ENCODE data around the gene OR5L2. TPM values are rescaled to one million over a fixed set of nuclear protein-coding genes. Genes with fewer than 3 reads are reported as not detected.
"Not testable (repeated sequence)": the region's sequence is repeated elsewhere in the genome, so short reads cannot be mapped to it uniquely, and the experiment has no call there.

OR5L2 gene
- total RNA-seq = not detected

- H3K4me1 Mint-ChIP-seq = no peaks in the 10 kb centered on the region
- H3K9me3 Mint-ChIP-seq = peaks cover 5% of the 10 kb centered on the region
- no peaks in the 10 kb centered on the region for H3K27me3 Mint-ChIP-seq
- no peak for ATAC-seq (replicated peaks)
- H3K36me3 Mint-ChIP-seq (ENCODE audit: low read depth) = no peaks in the 10 kb centered on the region
- H3K27ac Mint-ChIP-seq = no peak within 1 kb of the TSS
- H3K4me3 Mint-ChIP-seq = no peak within 1 kb of the TSS
Observed at GRCh38 chr11:55826919-55827318, at the start of gene OR5L2. OR5L2 (plus strand) TSS chr11:55827219; CDS start chr11:55827219, 0 bp downstream.

DNA sequence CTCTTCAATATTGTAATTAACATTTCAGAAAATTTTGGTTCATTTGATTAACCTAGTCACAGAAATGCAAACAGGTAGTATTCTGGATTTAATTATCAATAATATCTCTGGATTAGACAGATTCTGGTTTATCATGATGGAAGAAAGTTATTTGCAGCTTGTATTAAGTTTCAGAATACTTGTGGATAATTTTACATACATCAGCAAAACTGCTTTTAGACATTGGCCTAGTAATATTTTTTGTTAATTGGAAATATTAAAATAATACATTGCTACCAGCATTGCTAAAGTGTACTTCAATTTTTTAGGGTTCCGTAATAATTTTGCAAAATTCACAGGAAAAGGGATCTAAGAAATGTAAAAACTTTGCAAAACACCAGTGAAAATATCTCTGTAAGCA lies 35.4 kb upstream of the OR5L2 start:
- Mint-ChIP-seq H3K9me3 (peaks cover 21% of the 10 kb centered on the region), H3K27ac (no peak overlapping the region)

DNA sequence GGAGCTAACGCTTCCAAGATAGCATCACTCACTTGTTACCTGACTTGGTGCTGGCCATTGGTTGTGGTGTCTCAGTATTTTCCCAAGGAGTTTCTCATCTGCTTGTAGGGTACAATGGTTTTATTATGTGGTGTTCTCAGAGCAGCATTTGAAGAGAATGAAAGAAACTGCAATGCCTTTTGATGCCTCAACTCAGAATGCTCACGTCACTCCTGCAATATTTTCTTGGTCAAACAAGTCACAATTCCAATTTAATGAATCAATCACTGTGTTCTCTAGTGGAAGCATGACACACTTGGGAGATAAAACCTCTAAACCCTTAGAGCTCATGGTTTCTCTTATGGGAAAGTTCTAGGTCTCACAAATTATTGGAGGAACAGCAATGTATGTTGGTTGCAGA lies 33.7 kb upstream of the OR5L2 start:
- no peak overlapping the region for H3K27ac Mint-ChIP-seq
- no peak overlapping the region for H3K4me3 Mint-ChIP-seq
- H3K27me3 Mint-ChIP-seq = no peaks in the 10 kb centered on the region
- H3K4me1 Mint-ChIP-seq = no peaks in the 10 kb centered on the region
- peaks cover 14% of the 10 kb centered on the region for H3K9me3 Mint-ChIP-seq
- no peaks in the 10 kb centered on the region for H3K36me3 Mint-ChIP-seq (ENCODE audit: low read depth)
- no peak for ATAC-seq (replicated peaks)

More for the DNA sequence above, 35.4 kb upstream of the OR5L2 start:
- ATAC-seq (replicated peaks) = no peak
- Mint-ChIP-seq H3K27me3 (no peaks in the 10 kb centered on the region), H3K4me1 (no peaks in the 10 kb centered on the region), H3K36me3 (ENCODE audit: low read depth) (no peaks in the 10 kb centered on the region), H3K4me3 (no peak overlapping the region)

- no peak within 1 kb of the TSS for H3K4me3 Mint-ChIP-seq
- H3K9me3 Mint-ChIP-seq = peaks cover 28% of the 10 kb centered on the region
- no peaks in the 10 kb centered on the region for H3K27me3 Mint-ChIP-seq
- ATAC-seq (replicated peaks) = no peak
- no peaks in the 10 kb centered on the region for H3K36me3 Mint-ChIP-seq (ENCODE audit: low read depth)
- H3K27ac Mint-ChIP-seq = no peak within 1 kb of the TSS
- no peaks in the 10 kb centered on the region for H3K4me1 Mint-ChIP-seq
Observed at GRCh38 chr11:55795256-55795655, 31.8 kb upstream of the OR5L2 start, which contains the start of gene OR5D14. OR5D14 (plus strand) TSS chr11:55795556; CDS start chr11:55795556, 0 bp downstream.

DNA sequence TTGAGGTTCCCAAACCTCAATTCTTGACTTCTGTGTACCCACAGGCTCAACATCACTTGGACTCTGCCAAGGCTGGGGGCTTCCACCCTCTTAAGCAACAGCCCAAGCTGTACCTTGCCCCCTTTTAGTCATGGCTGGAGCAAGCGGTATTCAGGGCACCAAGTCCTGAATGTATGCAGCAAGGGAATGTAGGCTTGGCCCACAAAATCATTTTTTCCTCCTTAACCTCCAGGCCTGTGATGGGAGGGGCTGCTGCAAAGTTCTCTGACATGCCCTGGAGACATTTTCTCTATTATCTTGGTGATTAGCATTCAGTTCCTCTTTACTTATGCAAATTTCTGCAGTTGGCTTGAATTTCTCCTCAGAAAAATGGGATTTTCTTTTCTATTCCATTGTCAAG lies 20.8 kb upstream of the OR5L2 start:
- no peaks in the 10 kb centered on the region for H3K4me1 Mint-ChIP-seq
- H3K36me3 Mint-ChIP-seq (ENCODE audit: low read depth) = no peaks in the 10 kb centered on the region
- H3K4me3 Mint-ChIP-seq = no peak overlapping the region

DNA sequence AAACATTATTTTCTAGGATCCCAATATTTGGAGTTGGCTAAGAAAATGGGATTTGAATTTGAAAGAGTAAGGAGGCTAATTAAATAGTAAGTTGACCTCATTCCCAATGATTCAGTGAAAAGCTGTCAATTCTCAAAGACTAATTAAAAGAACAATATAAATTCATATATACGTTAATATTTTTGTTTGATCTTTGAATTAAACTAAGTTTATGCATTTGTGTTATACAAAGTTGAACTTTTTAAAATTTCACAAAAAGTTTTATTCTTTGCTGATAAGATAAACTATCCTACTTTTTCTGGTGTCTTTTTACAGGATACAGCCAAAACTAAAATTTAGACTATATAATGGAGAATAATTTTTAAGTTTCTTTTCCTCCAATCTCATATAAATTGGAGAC lies 16.0 kb upstream of the OR5L2 start, which contains the start of gene OR5L1:
TSS of gene OR5L1 (plus strand) at position 301 of the 400 bp plus-strand sequence. CDS start 100 bp downstream, outside the sequence.
- Mint-ChIP-seq H3K4me3 (no peak within 1 kb of the TSS), H3K9me3 (peaks cover 26% of the 10 kb centered on the region), H3K27ac (no peak within 1 kb of the TSS), H3K36me3 (ENCODE audit: low read depth) (no peaks in the 10 kb centered on the region), H3K27me3 (no peaks in the 10 kb centered on the region), H3K4me1 (no peaks in the 10 kb centered on the region)
- no peak for ATAC-seq (replicated peaks)

More for the DNA sequence above, 20.8 kb upstream of the OR5L2 start:
- Mint-ChIP-seq H3K27me3 (no peaks in the 10 kb centered on the region), H3K27ac (no peak overlapping the region), H3K9me3 (peaks cover 28% of the 10 kb centered on the region)
- no peak for ATAC-seq (replicated peaks)

DNA sequence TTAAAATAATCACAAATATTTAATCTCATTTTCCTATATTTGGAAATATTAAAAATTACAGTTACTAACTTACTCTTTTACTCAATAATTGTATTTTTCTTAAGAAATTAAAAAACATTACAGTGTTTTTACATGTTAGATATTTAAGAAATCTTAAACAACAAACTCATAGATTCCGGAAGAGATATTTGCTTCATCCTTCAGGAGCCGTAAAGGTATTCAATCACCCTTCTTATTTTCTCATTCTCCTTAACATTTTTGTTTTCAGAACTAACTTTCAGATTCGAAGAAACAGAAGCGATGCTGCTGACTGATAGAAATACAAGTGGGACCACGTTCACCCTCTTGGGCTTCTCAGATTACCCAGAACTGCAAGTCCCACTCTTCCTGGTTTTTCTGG lies 7.7 kb upstream of the OR5L2 start, which contains the start of gene OR5D18:
TSS of gene OR5D18 (plus strand) at position 301 of the 400 bp plus-strand sequence. CDS start at position 301, 0 bp downstream.
- ATAC-seq (replicated peaks) = no peak
- Mint-ChIP-seq H3K4me1 (no peaks in the 10 kb centered on the region), H3K36me3 (ENCODE audit: low read depth) (no peaks in the 10 kb centered on the region), H3K9me3 (peaks cover 25% of the 10 kb centered on the region), H3K27ac (no peak within 1 kb of the TSS), H3K27me3 (no peaks in the 10 kb centered on the region), H3K4me3 (no peak within 1 kb of the TSS)

GRCh38 chr11:55838452-55838851 lies 11.4 kb downstream of the OR5L2 start, which contains the start of gene OR5D16:
OR5D16 (plus strand) TSS chr11:55838752; CDS start chr11:55838752, 0 bp downstream.
- Mint-ChIP-seq H3K9me3 (peaks cover 6% of the 10 kb centered on the region), H3K4me1 (no peaks in the 10 kb centered on the region), H3K4me3 (no peak within 1 kb of the TSS), H3K27ac (no peak within 1 kb of the TSS), H3K27me3 (no peaks in the 10 kb centered on the region), H3K36me3 (ENCODE audit: low read depth) (no peaks in the 10 kb centered on the region)
- ATAC-seq (replicated peaks) = no peak

GRCh38 chr11:55847453-55847852 lies 20.4 kb downstream of the OR5L2 start:
- no peak overlapping the region for H3K27ac Mint-ChIP-seq
- H3K27me3 Mint-ChIP-seq = no peaks in the 10 kb centered on the region
- H3K4me3 Mint-ChIP-seq = no peak overlapping the region
- no peak for ATAC-seq (replicated peaks)
- peaks cover 8% of the 10 kb centered on the region for H3K9me3 Mint-ChIP-seq
- no peaks in the 10 kb centered on the region for H3K36me3 Mint-ChIP-seq (ENCODE audit: low read depth)
- no peaks in the 10 kb centered on the region for H3K4me1 Mint-ChIP-seq

DNA sequence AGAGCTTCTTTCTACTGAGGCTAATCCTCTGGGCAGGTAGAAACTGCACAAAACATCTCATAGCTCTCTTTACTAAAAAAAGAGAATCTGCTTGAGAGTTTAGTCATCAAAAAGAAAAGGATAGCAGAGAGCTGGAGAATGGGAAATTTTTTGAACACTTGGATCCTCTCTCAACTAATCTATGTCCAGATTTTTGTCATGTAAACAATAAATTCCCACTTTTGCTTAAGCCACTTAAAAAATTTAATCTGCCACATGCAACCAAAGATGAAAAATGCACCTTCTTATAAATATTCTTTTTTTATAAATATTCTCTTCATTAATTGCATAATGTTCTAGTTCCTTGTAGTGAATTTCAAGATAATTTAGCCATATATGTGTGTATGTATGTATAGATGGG lies 22.0 kb downstream of the OR5L2 start:
- H3K4me1 Mint-ChIP-seq = no peaks in the 10 kb centered on the region
- peaks cover 17% of the 10 kb centered on the region for H3K9me3 Mint-ChIP-seq
- H3K4me3 Mint-ChIP-seq = no peak overlapping the region
- no peak overlapping the region for H3K27ac Mint-ChIP-seq
- H3K36me3 Mint-ChIP-seq (ENCODE audit: low read depth) = no peaks in the 10 kb centered on the region
- no peaks in the 10 kb centered on the region for H3K27me3 Mint-ChIP-seq
- ATAC-seq (replicated peaks) = no peak

DNA sequence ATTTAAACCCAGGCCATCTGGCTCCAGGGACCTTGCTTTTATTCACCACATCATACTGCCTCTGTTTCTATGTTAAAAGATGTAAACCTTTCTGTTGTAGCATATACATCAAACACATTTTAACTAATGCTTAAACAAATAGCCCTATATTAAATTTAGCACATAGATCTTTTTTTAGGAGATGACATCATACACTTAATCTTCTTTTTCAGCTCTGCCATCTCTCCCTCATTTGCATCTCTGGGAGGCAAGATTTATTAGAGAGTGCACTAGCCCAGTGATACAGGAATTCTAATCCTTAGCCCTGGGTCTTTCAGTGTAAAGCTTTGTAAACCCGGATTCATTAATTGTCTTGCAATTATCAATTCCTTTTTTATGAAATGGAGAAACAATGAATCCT lies 25.1 kb downstream of the OR5L2 start:
- no peak for ATAC-seq (replicated peaks)
- Mint-ChIP-seq H3K9me3 (peaks cover 21% of the 10 kb centered on the region), H3K27me3 (no peaks in the 10 kb centered on the region), H3K4me1 (no peaks in the 10 kb centered on the region), H3K27ac (no peak overlapping the region), H3K36me3 (ENCODE audit: low read depth) (no peaks in the 10 kb centered on the region), H3K4me3 (no peak overlapping the region)

DNA sequence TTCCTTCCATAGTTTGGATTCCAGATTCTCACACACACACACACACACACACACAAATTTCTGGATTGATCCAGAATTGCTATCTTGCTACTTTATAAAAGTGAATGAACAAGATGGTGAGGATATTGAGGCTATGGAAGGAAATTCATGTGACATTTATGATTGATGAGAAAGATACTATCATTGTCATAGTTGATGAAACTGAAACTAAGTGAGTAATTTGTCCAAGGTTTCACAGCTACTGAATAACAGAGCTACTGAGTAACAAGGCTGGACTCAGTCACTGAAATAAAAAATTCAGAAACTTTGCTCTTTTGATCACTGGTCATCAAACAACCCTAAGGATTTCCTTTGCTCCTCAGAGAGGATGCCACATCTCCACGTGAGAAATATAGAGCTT lies 27.7 kb downstream of the OR5L2 start:
- no peak for ATAC-seq (replicated peaks)
- H3K36me3 Mint-ChIP-seq (ENCODE audit: low read depth) = no peaks in the 10 kb centered on the region
- no peaks in the 10 kb centered on the region for H3K27me3 Mint-ChIP-seq
- H3K4me3 Mint-ChIP-seq = no peak overlapping the region
- H3K4me1 Mint-ChIP-seq = no peaks in the 10 kb centered on the region
- H3K9me3 Mint-ChIP-seq = peaks cover 26% of the 10 kb centered on the region
- H3K27ac Mint-ChIP-seq = no peak overlapping the region

- not testable (repeated sequence) for H3K4me1 Mint-ChIP-seq; H3K27me3 Mint-ChIP-seq; H3K27ac Mint-ChIP-seq; ATAC-seq (replicated peaks); H3K36me3 Mint-ChIP-seq (ENCODE audit: low read depth); H3K4me3 Mint-ChIP-seq
- H3K9me3 Mint-ChIP-seq = peaks cover 14% of the 10 kb centered on the region
Observed at GRCh38 chr11:55867354-55867753, 40.3 kb downstream of the OR5L2 start.

- not testable (repeated sequence) for H3K36me3 Mint-ChIP-seq (ENCODE audit: low read depth); ATAC-seq (replicated peaks); H3K4me3 Mint-ChIP-seq; H3K9me3 Mint-ChIP-seq; H3K4me1 Mint-ChIP-seq; H3K27me3 Mint-ChIP-seq; H3K27ac Mint-ChIP-seq
Observed at GRCh38 chr11:55872731-55873130, 45.7 kb downstream of the OR5L2 start.

GRCh38 chr11:55873146-55873545 lies 46.1 kb downstream of the OR5L2 start:
- H3K27me3 Mint-ChIP-seq = not testable (repeated sequence)

More at GRCh38 chr11:55873146-55873545, 46.1 kb downstream of the OR5L2 start:
- H3K27ac Mint-ChIP-seq; ATAC-seq (replicated peaks); H3K4me3 Mint-ChIP-seq; H3K36me3 Mint-ChIP-seq (ENCODE audit: low read depth); H3K4me1 Mint-ChIP-seq: not testable (repeated sequence)
- peaks cover 10% of the 10 kb centered on the region for H3K9me3 Mint-ChIP-seq

All from activated T-helper 17 cell treated with anti-CD3 and anti-CD28 coated beads, Interleukin-2, amount 50 U/mL, for 72 hours (primary cell).